Central memory CD8-positive, alpha-beta T cell (primary cell): ENCODE measurements around the gene PDE3B.
"Not testable (repeated sequence)": the region's sequence is repeated elsewhere in the genome, so short reads cannot be mapped to it uniquely, and the experiment has no call there.

Experiments
- ATAC-seq: fragments of 150-1000 bp; cut with Tn5 transposase; replicated peaks from 2 replicates; pipeline ENCODE4 v1.10.0; 2022; ENCODE audit warnings: mild to moderate bottlenecking, moderate FRiP score, moderate number of reproducible peaks; ENCODE audit not compliant: poor library complexity, severe bottlenecking; ENCODE audit errors: extremely low read depth
- DNase-seq, 2 donors: peaks; one replicate each; pipeline ENCODE4 v3.0.0; 2021; ENCODE audit warnings: low spot score in 2 of 2
- H3K27ac Mint-ChIP-seq: one replicate; pipeline ENCODE4 v1.8.0; 2022; ENCODE audit warnings: low read depth, mild to moderate bottlenecking, moderate library complexity, mixed read lengths
- H3K27me3 Mint-ChIP-seq: one replicate; pipeline ENCODE4 v1.8.0; 2022; ENCODE audit warnings: mixed read lengths
- H3K36me3 Mint-ChIP-seq: one replicate; pipeline ENCODE4 v1.8.0; 2022; ENCODE audit warnings: mild to moderate bottlenecking, moderate library complexity, mixed read lengths; ENCODE audit not compliant: insufficient read depth
- H3K4me1 Mint-ChIP-seq: one replicate; pipeline ENCODE4 v1.8.0; 2022; ENCODE audit warnings: mixed read lengths
- H3K4me3 Mint-ChIP-seq: one replicate; pipeline ENCODE4 v1.8.0; 2022; ENCODE audit warnings: mild to moderate bottlenecking, moderate library complexity, mixed read lengths
- H3K9me3 Mint-ChIP-seq: one replicate; pipeline ENCODE4 v1.8.0; 2022; ENCODE audit warnings: mixed read lengths

Gene PDE3B

GRCh38 chr11:14863775-14864174 lies 220.2 kb downstream of the PDE3B start:
- not testable (repeated sequence) for H3K4me3 Mint-ChIP-seq, H3K27me3 Mint-ChIP-seq, DNase-seq, H3K4me1 Mint-ChIP-seq, H3K27ac Mint-ChIP-seq, ATAC-seq
- Mint-ChIP-seq H3K36me3 (peaks cover 24% of the 10 kb centered on the region), H3K9me3 (peaks cover 17% of the 10 kb centered on the region)

- no peaks in the 10 kb centered on the region for H3K27me3 Mint-ChIP-seq
- ATAC-seq (no peak), DNase-seq (no peak)
- H3K27ac Mint-ChIP-seq, result no peak overlapping the region
- peaks cover 32% of the 10 kb centered on the region for H3K36me3 Mint-ChIP-seq
- no peaks in the 10 kb centered on the region for H3K9me3 Mint-ChIP-seq
- H3K4me3 Mint-ChIP-seq, result no peak overlapping the region
- H3K4me1 Mint-ChIP-seq, result peaks cover 10% of the 10 kb centered on the region
Observed at GRCh38 chr11:14872032-14872431, 228.4 kb downstream of the PDE3B start.

GRCh38 chr11:14873632-14874031 lies 230.0 kb downstream of the PDE3B start:
- H3K27ac Mint-ChIP-seq, result no peak overlapping the region
- no peak overlapping the region for H3K4me3 Mint-ChIP-seq
- ATAC-seq (no peak), DNase-seq (no peak)
- no peaks in the 10 kb centered on the region for H3K9me3 Mint-ChIP-seq
- peaks cover 10% of the 10 kb centered on the region for H3K4me1 Mint-ChIP-seq
- no peaks in the 10 kb centered on the region for H3K27me3 Mint-ChIP-seq
- H3K36me3 Mint-ChIP-seq, result peaks cover 30% of the 10 kb centered on the region

GRCh38 chr11:14875163-14875562 lies 231.6 kb downstream of the PDE3B start:
- no peaks in the 10 kb centered on the region for H3K9me3 Mint-ChIP-seq
- no peak for ATAC-seq
- peaks cover 10% of the 10 kb centered on the region for H3K4me1 Mint-ChIP-seq

GRCh38 chr11:14881576-14882193 lies 238.1 kb downstream of the PDE3B start:
- H3K4me3 Mint-ChIP-seq, result no peak overlapping the region
- no peaks in the 10 kb centered on the region for H3K9me3 Mint-ChIP-seq
- no peak for ATAC-seq
- no peak for DNase-seq
- H3K27me3 Mint-ChIP-seq, result no peaks in the 10 kb centered on the region
- peaks cover 11% of the 10 kb centered on the region for H3K36me3 Mint-ChIP-seq
- H3K27ac Mint-ChIP-seq, result no peak overlapping the region
- peaks cover 23% of the 10 kb centered on the region for H3K4me1 Mint-ChIP-seq

More at GRCh38 chr11:14875163-14875562, 231.6 kb downstream of the PDE3B start:
- Mint-ChIP-seq H3K36me3 (peaks cover 23% of the 10 kb centered on the region), H3K27ac (peak overlapping the region; percentile 27), H3K27me3 (no peaks in the 10 kb centered on the region), H3K4me3 (no peak overlapping the region)
- DNase-seq, result no peak

- Mint-ChIP-seq H3K36me3 (peaks cover 10% of the 10 kb centered on the region), H3K4me3 (no peak overlapping the region), H3K4me1 (peaks cover 29% of the 10 kb centered on the region), H3K27me3 (no peaks in the 10 kb centered on the region), H3K27ac (no peak overlapping the region), H3K9me3 (no peaks in the 10 kb centered on the region)
- ATAC-seq, result no peak
- no peak for DNase-seq
Observed at GRCh38 chr11:14882196-14882595, 238.6 kb downstream of the PDE3B start.

- not testable (repeated sequence) for H3K9me3 Mint-ChIP-seq, DNase-seq, H3K4me3 Mint-ChIP-seq, H3K27me3 Mint-ChIP-seq, H3K27ac Mint-ChIP-seq, H3K36me3 Mint-ChIP-seq, ATAC-seq
- peaks cover 42% of the 10 kb centered on the region for H3K4me1 Mint-ChIP-seq
Observed at GRCh38 chr11:14883683-14884082, 240.1 kb downstream of the PDE3B start.

GRCh38 chr11:14884667-14885273 lies 241.2 kb downstream of the PDE3B start:
- peaks cover 6% of the 10 kb centered on the region for H3K36me3 Mint-ChIP-seq
- ATAC-seq (no peak), DNase-seq (no peak)
- H3K27ac Mint-ChIP-seq, result no peak overlapping the region
- H3K27me3 Mint-ChIP-seq, result no peaks in the 10 kb centered on the region
- H3K9me3 Mint-ChIP-seq, result no peaks in the 10 kb centered on the region
- no peak overlapping the region for H3K4me3 Mint-ChIP-seq
- peaks cover 48% of the 10 kb centered on the region for H3K4me1 Mint-ChIP-seq

GRCh38 chr11:14886513-14886912 lies 242.9 kb downstream of the PDE3B start:
- H3K4me3 Mint-ChIP-seq, result no peak overlapping the region
- no peak for ATAC-seq

GRCh38 chr11:14891143-14892035 lies 247.8 kb downstream of the PDE3B start:
- Mint-ChIP-seq H3K27me3 (no peaks in the 10 kb centered on the region), H3K36me3 (peaks cover 14% of the 10 kb centered on the region), H3K4me1 (peaks cover 47% of the 10 kb centered on the region), H3K27ac (peak overlapping the region; percentile 97), H3K9me3 (no peaks in the 10 kb centered on the region), H3K4me3 (peak overlapping the region; percentile 95)
- DNase-seq (peak; percentile 79 to 80), ATAC-seq (peak; percentile 61)

More at GRCh38 chr11:14886513-14886912, 242.9 kb downstream of the PDE3B start:
- no peak for DNase-seq
- H3K36me3 Mint-ChIP-seq, result peaks cover 13% of the 10 kb centered on the region
- H3K27me3 Mint-ChIP-seq, result no peaks in the 10 kb centered on the region
- H3K4me1 Mint-ChIP-seq, result peaks cover 55% of the 10 kb centered on the region
- H3K9me3 Mint-ChIP-seq, result no peaks in the 10 kb centered on the region
- H3K27ac Mint-ChIP-seq, result no peak overlapping the region

GRCh38 chr11:14892036-14892556 lies 248.5 kb downstream of the PDE3B start, which contains the start of gene CYP2R1:
CYP2R1 (minus strand) TSS chr11:14892231; CDS start chr11:14892205, 26 bp downstream.
- Mint-ChIP-seq H3K36me3 (peaks cover 14% of the 10 kb centered on the region), H3K4me3 (peak within 1 kb of the TSS; percentile 95), H3K4me1 (peaks cover 40% of the 10 kb centered on the region), H3K27ac (peak within 1 kb of the TSS; percentile 97), H3K27me3 (no peaks in the 10 kb centered on the region), H3K9me3 (no peaks in the 10 kb centered on the region)
- ATAC-seq (peak; percentile 87), DNase-seq (peak; percentile 75 to 80)

- H3K4me1 Mint-ChIP-seq, result peaks cover 37% of the 10 kb centered on the region
Observed at GRCh38 chr11:14892577-14892976, 249.0 kb downstream of the PDE3B start.

More at GRCh38 chr11:14892577-14892976, 249.0 kb downstream of the PDE3B start:
- Mint-ChIP-seq H3K27me3 (no peaks in the 10 kb centered on the region), H3K4me3 (peak overlapping the region; percentile 95), H3K36me3 (peaks cover 14% of the 10 kb centered on the region), H3K27ac (peak overlapping the region; percentile 97), H3K9me3 (no peaks in the 10 kb centered on the region)
- ATAC-seq (no peak), DNase-seq (no peak)
